GM18951 (cell line): ENCODE measurements around the gene SET.
"Not testable (repeated sequence)": the region's sequence is repeated elsewhere in the genome, so short reads cannot be mapped to it uniquely, and the experiment has no call there.

Source experiments
- POLR2A ChIP-seq: IDR thresholded peaks from 4 replicates; pipeline ENCODE4 v1.6.1; 2011; ENCODE audit warnings: mild to moderate bottlenecking; ENCODE audit not compliant: insufficient read length, insufficient read depth; ENCODE audit errors: extremely low read depth
- in situ Hi-C: fragments of 300-500 bp; cut with MboI; formaldehyde crosslinking; loops from one replicate; pipeline ENCODE4 v1.12.0; 2022; ENCODE audit warnings: low sequenced_read_pairs, mixed read lengths, inconsistent platforms; ENCODE audit not compliant: unreplicated experiment

SET gene

DNA sequence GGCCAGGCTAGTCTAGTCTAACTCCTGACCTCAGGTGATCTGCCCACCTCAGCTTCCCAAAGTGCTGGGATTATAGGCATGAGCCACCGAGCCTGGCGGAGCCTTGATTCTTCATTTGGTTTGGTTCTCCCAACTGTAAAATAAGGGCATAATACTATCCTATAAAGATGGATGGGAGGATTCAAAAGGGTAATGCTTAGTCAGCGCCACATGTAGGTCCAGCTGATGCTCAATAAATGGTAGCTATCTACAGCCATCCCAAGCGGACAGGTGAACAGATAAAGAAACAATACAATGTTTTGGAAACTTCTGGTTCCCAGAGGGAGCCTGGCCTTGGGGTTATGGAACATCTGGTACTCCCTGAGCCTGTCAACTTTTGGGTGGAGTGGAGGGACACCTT is 13.6 kb upstream of the SET start:
- no peak for TF ChIP-seq POLR2A
- in situ Hi-C loops, result no loop called here

DNA sequence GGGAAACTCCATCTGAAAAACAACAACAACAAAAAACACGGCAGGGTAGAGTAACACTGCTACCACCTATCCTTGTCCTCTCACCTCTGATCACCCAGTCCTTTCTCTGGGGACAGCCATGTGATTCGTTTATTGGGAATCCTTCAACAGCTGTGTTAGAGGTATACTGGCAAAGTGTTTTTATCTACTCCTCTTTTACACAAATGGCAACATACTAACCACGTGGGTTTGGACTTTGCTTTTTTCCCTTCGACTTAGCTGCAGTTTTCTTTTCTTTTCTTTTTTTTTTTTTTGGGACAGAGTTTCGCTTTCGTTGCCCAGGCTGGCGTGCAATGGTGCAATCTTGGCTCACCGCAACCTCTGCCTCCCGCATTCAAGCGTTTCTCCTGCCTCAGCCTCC is 11.2 kb upstream of the SET start:
- in situ Hi-C loops, result no loop called here
- no peak for TF ChIP-seq POLR2A

DNA sequence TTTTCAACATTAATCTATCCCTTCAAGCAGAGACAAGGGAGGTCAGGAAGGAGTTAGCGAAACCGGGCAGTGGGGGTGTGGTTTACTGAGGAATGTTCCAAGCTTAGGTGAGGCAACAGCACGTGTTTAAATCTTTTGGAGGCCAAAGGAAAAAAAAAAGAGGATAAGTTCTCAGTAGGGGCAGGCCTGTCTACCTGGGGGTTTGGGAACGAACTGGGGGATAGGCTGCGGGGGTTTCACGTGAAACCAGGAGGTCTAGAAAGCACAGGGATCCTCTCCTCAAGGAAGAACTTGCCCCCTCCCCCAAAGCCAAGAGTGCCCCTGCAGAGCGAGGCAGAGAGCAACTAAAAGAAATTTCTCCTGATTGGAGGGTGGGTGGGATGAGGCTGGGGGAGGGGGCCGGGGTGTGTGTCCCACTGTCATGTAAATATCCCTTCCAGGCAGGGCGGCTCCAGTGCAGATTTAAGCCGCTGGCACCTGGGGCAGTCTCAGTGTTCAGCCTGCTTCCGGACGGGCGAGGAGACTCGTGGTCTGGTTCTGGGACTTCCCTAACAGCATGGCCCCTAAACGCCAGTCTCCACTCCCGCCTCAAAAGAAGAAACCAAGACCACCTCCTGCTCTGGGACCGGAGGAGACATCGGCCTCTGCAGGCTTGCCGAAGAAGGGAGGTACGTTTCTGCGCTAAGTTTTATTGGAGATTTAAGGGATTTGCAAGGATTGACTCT is 5.5 kb upstream of the SET start:
- in situ Hi-C loops, result no loop called here
- peak; percentile 67 for TF ChIP-seq POLR2A

- TF ChIP-seq POLR2A, result no peak
- in situ Hi-C loops, result no loop called here
Measured at GRCh38 chr9:128684065-128684324, 5.0 kb upstream of the SET start.

GRCh38 chr9:128684325-128685199 is 4.5 kb upstream of the SET start:
- in situ Hi-C loops, result no loop called here
- peak; percentile 93 for TF ChIP-seq POLR2A

DNA sequence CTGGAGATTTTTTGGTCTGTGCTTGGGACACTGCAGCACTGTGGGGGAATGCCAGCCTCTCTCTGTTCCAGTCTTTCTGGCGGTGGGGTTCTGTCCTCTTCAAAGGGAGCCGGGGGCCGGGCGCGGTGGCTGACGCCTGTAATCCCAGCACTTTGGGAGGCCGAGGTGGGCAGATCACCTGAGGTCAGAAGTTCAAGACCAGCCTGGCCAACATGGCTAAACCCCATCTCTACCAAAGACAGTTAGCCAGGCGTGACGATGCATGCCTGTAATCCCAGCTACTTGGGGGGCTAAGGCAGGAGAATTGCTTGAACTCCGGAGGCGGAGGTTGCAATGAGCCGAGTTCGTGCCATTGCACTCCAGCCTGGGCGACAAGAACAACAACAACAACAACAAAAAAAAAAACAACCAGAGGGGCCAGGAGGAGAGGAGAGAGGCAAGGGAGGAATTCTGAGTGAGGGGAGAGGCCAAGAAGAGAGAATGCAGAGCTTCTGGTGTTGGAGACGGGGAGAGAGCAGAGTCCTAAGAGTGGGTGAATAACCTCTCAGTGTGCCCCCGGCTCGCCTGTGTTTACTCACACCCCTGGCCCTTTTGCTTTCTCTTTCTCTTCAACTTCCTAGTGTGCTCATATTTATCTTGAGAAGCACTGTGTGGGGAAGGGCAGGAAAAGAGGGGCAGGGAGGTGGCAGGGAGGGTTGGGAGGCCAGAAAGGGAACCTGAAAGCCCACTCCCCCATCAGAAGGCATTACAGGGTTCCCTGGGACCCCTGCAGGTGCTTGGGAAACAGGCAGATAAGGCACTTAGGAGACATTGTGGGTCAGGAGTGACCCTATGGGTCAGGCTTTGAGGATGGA is 3.2 kb upstream of the SET start:
- TF ChIP-seq POLR2A, result no peak
- in situ Hi-C loops, result no loop called here

- no peak for TF ChIP-seq POLR2A
- in situ Hi-C loops, result no loop called here
Measured at GRCh38 chr9:128687453-128687852, 1.6 kb upstream of the SET start.

DNA sequence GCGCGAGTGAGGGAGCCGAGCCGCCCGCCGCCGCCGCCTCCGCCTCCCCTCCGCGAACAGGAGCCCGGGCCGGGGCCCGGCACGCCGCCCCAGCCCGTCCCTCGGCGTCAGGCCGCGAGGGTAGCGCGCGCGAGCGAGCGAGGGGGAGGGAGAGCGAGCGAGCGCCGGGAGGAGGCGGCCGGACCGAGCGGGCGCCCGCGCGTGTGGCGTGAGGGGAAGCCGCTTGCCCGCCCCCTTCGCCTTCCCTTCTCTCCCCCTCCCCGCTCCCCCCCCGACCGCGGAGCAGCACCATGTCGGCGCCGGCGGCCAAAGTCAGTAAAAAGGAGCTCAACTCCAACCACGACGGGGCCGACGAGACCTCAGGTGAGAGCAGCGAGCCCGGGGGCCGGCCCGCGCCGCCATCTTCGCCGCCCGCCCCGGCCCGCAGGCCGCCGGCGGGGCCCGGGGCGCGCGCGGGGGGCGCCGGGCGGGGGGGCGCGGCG is 312 bp downstream of the SET start:
- in situ Hi-C loops, result no loop called here
- no peak for TF ChIP-seq POLR2A

GRCh38 chr9:128689820-128690683 is 1.0 kb downstream of the SET start:
- TF ChIP-seq POLR2A, result no peak
- in situ Hi-C loops, result no loop called here

DNA sequence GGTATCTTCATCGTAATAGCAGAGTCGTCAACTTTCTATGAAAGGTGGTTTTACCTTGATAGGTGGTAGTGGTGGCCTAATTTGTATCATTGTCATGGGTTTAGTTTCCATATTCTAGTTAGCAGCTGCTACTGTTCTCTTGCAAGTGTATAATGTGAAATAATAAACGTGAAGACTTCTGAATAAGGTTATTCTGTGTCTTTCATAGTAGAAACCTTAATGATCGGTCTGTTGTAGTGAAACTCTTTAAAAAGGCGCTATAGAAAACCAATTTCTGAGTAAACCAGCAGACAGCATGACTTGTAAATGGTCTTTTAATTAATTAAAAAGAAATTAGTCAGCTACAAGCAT is 1.6 kb downstream of the SET start:
- no peak for TF ChIP-seq POLR2A
- in situ Hi-C loops, result no loop called here

DNA sequence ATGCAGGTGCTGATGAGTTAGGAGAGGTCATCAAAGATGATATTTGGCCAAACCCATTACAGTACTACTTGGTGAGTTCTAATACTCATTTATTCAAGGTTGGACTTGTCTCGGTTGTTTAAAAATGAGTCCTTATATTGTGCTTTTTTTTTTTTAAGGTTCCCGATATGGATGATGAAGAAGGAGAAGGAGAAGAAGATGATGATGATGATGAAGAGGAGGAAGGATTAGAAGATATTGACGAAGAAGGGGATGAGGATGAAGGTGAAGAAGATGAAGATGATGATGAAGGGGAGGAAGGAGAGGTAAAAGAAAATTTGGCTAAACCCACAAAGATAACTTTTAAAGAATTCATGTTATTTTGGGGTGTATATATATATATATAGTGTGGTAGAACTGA is 4.7 kb downstream of the SET start:
- in situ Hi-C loops, result not testable (repeated sequence)

- in situ Hi-C loops, result no loop called here
- no peak for TF ChIP-seq POLR2A
Measured at GRCh38 chr9:128694344-128694743, 5.3 kb downstream of the SET start.

- peak; percentile 27 for TF ChIP-seq POLR2A
- in situ Hi-C loops, result no loop called here
Measured at GRCh38 chr9:128696923-128697707, 8.1 kb downstream of the SET start.

DNA sequence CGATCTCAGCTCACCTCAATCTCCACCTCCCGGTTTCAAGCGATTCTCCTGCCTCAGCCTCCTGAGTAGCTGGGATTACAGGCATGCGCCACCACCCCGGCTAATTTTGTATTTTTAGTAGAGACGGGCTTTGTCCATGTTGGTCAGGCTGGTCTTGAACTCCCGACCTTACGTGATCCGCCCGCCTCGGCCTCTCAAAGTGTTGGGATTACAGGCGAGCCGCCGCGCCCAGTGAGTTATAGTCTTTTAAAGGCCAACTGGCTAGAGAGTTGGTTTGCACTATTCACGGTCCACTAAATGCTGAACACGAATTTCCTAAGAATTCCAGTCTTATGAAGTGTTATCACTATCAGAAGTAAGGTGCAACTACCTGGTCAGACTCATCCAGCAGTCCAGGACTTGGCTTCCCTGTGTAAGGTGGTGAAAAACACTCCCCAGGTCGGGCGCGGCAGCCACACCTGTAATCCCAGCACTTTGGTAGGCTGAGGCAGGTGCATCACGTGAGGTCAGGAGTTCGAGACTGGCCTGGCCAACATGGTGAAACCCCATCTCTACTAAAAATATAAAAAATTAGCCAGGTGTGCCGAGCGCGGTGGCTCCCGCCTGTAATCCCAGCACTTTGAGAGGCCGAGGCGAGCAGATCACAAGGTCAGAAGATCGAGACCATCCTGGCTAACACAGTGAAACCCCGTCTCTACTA is 10.2 kb downstream of the SET start:
- in situ Hi-C loops, result not testable (repeated sequence)
